ENCODE measurements around the gene HNRNPU. TPM values are rescaled to one million over a fixed set of nuclear protein-coding genes. Genes with fewer than 3 reads are reported as not detected.

Gene HNRNPU
- total and polyA plus RNA-seq, 2 experiments from 2014 or later: 422 to 687 TPM

- Histone ChIP-seq H4K20me1 (replicated peaks; ENCODE audit: insufficient read depth) (no peaks in the 10 kb centered on the region), H3K9me2 (ENCODE audit: insufficient read depth) (no peaks in the 10 kb centered on the region), H3K27ac (ENCODE audit: low read depth) (no peak overlapping the region), H3K4me3 (no peak overlapping the region), H3F3A (replicated peaks; ENCODE audit: low read depth) (no peaks in the 10 kb centered on the region), H3K27me3 (ENCODE audit: insufficient read depth) (peaks cover 6% of the 10 kb centered on the region), H3K79me2 (replicated peaks; ENCODE audit: insufficient read depth) (no peaks in the 10 kb centered on the region), H2AFZ (no peak overlapping the region), H3K4me2 (no peak overlapping the region), H3K36me3 (ENCODE audit: insufficient read depth) (no peaks in the 10 kb centered on the region), H3K4me1 (ENCODE audit: insufficient read depth) (no peaks in the 10 kb centered on the region)
- ATAC-seq (no peak), DNase-seq (ENCODE audit: low spot score) (no peak)
- H3K9me3 Mint-ChIP-seq: no peaks in the 10 kb centered on the region
- no peak for TF ChIP-seq ZNF114 (CRISPR knock-in tag; IDR thresholded peaks at IDR 0.05)
- TF ChIP-seq EZH2 (IDR thresholded peaks at IDR 0.05; ENCODE audit: low read depth, unreplicated experiment): no peak
- TF ChIP-seq CREB1 (CRISPR knock-in tag; IDR thresholded peaks at IDR 0.05; ENCODE audit: low read depth): no peak
- TF ChIP-seq JUNB (IDR thresholded peaks at IDR 0.05; ENCODE audit: unreplicated experiment): no peak
- TF ChIP-seq POLR2AphosphoS5 (IDR thresholded peaks at IDR 0.05; ENCODE audit: low read depth): no peak
- no peak for TF ChIP-seq ZNF331 (CRISPR knock-in tag; IDR thresholded peaks at IDR 0.05; ENCODE audit: low read depth)
- no peak for TF ChIP-seq EZH2phosphoT487 (IDR thresholded peaks at IDR 0.05; ENCODE audit: unreplicated experiment)
- TF ChIP-seq REST (IDR thresholded peaks at IDR 0.05; ENCODE audit: unreplicated experiment): no peak
- TF ChIP-seq NANOG (IDR thresholded peaks at IDR 0.05; ENCODE audit: borderline replicate concordance): no peak
- no peak for TF ChIP-seq CTCF (conservative IDR thresholded peaks at IDR 0.05; ENCODE audit: low read depth in 2 of 2)
- no peak for TF ChIP-seq ETS1 (IDR thresholded peaks at IDR 0.05)
- no peaks in the 10 kb centered on the region for H3K4me1 Mint-ChIP-seq
- H3K27me3 Mint-ChIP-seq (ENCODE audit: insufficient read depth, low read depth, poor library complexity): peaks cover 5% of the 10 kb centered on the region
- no peak overlapping the region for H3K27ac Mint-ChIP-seq
- H3K4me3 Mint-ChIP-seq: no peak overlapping the region
- H3K36me3 Mint-ChIP-seq (ENCODE audit: low read depth): no peaks in the 10 kb centered on the region; the same call in 2 of the 3 replicates
Measured at GRCh38 chr1:244913806-244914205, 49.5 kb upstream of the HNRNPU start.

Measured in GM23338 (cell line).